ENCODE data around the gene LMTK2. TPM values are rescaled to one million over a fixed set of nuclear protein-coding genes. Genes with fewer than 3 reads are reported as not detected.

Gene LMTK2
- total and polyA plus RNA-seq, 10 donors = 1.3 to 22.8 (median 18.6) TPM

DNA sequence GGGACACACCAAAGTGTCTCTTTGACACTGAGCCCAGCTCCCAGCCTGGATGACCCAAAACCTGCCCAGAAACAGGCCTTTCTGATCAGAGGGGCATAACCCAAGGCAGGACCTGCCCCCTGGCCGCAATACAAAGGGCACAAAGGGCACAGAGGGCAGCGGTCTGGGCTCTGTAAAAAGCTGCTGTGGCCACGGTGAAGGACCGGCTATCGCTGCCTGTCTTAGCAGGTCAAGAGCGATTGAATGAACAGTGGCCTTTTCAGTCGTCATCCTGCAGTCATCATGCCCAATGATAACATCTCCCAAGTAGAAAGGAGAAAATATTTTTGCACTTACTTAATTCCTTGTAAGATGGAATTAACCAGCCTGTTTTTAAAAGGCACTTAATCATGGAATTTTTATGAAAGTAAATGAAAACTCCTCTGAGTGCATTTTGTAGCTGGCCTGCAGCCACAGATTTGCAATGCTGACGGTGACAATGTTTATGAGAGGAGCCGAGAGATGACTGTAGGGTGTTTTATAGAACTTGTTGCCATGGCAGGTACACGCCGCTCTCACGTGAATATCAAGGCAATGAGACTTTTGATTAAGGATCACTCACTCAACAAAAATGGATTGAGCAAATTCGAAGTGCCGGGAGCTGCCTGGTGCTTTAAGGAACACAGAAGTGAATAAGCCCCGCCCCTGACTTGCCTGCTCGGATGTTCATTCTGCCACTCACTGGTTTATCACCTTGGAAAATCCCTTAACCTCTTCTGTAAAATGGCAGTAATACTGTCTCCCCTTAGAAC lies 57.2 kb downstream of the LMTK2 start:
- intact Hi-C loops (cut with DNase I; ENCODE audit: low total_unique reads) = no loop called here
- Histone ChIP-seq H3K9me3 (no peaks in the 10 kb centered on the region), H3K4me1 (peaks cover 0 to 59% (median 32%) of the 10 kb centered on the region in 6 donors), H3K4me3 (no peak overlapping the region), H3K36me3 (peaks cover 0 to 42% (median 3%) of the 10 kb centered on the region in 6 donors), H3K27ac (peak overlapping the region in 2 of 8 donors; percentile 5 to 35), H3K27me3 (replicated peaks in 1 of 7) (no peaks in the 10 kb centered on the region)
- no peak for DNase-seq
- TF ChIP-seq, protein P1, sequence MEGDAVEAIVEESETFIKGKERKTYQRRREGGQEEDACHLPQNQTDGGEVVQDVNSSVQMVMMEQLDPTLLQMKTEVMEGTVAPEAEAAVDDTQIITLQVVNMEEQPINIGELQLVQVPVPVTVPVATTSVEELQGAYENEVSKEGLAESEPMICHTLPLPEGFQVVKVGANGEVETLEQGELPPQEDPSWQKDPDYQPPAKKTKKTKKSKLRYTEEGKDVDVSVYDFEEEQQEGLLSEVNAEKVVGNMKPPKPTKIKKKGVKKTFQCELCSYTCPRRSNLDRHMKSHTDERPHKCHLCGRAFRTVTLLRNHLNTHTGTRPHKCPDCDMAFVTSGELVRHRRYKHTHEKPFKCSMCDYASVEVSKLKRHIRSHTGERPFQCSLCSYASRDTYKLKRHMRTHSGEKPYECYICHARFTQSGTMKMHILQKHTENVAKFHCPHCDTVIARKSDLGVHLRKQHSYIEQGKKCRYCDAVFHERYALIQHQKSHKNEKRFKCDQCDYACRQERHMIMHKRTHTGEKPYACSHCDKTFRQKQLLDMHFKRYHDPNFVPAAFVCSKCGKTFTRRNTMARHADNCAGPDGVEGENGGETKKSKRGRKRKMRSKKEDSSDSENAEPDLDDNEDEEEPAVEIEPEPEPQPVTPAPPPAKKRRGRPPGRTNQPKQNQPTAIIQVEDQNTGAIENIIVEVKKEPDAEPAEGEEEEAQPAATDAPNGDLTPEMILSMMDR (IDR thresholded peaks at IDR 0.05 in 8 of 11, conservative IDR thresholded peaks at IDR 0.05 in 3 of 11) = no peak
- TF ChIP-seq POLR2AphosphoS5 (IDR thresholded peaks at IDR 0.05) (no peak), POLR2A (IDR thresholded peaks at IDR 0.05) (no peak)
- 79 to 82% (median 80%) methylated on average over 16 of the region's 16 CpGs for WGBS, 5 donors

GRCh38 chr7:98165827-98166667 lies 59.4 kb downstream of the LMTK2 start:
- Histone ChIP-seq H3K4me3 (no peak overlapping the region), H3K27me3 (replicated peaks in 1 of 7) (no peaks in the 10 kb centered on the region), H3K4me1 (peaks cover 0 to 69% (median 37%) of the 10 kb centered on the region in 6 donors), H3K36me3 (peaks cover 0 to 26% (median 1%) of the 10 kb centered on the region in 6 donors), H3K27ac (peak overlapping the region in 3 of 8 donors; percentile 17 to 60 (median 43)), H3K9me3 (no peaks in the 10 kb centered on the region)
- intact Hi-C loops (cut with DNase I; ENCODE audit: low total_unique reads) = loop anchor here (2.0 kb wide), 1 partner anchor 145 kb away; no protein-coding TSS in a partner anchor
- peak; percentile 89 for DNase-seq
- WGBS, 5 donors = 59 to 74% (median 66%) methylated on average over 16 to 18 of the region's 18 CpGs
- TF ChIP-seq POLR2A (IDR thresholded peaks at IDR 0.05) = no peak
- TF ChIP-seq POLR2AphosphoS5 (IDR thresholded peaks at IDR 0.05) = peak; percentile 66 to 86 (median 76)
- TF ChIP-seq, protein P1 (IDR thresholded peaks at IDR 0.05 in 8 of 11, conservative IDR thresholded peaks at IDR 0.05 in 3 of 11) = peak in 10 of 11 experiments; percentile 23 to 72 (median 64)

DNA sequence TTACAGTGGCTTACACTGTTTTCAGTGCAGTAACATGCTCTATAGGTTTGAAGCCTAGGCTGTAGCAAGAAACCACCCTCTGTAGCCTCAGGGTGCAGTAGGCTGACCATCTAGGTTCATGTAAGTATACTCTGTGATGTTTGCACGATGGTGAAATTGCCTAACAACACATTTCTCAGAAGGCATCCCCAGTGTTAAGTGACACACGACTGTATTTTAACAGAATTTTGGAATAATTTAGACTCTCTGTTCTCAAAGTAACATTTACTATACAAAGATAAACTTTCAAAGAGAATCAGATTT lies 60.0 kb downstream of the LMTK2 start:
- TF ChIP-seq POLR2AphosphoS5 (IDR thresholded peaks at IDR 0.05) (no peak), POLR2A (IDR thresholded peaks at IDR 0.05) (no peak)
- TF ChIP-seq, protein P1 (IDR thresholded peaks at IDR 0.05 in 8 of 11, conservative IDR thresholded peaks at IDR 0.05 in 3 of 11) = no peak
- peaks cover 0 to 69% (median 37%) of the 10 kb centered on the region in 6 donors for H3K4me1 ChIP-seq
- H3K36me3 ChIP-seq = peaks cover 0 to 26% (median 6%) of the 10 kb centered on the region in 6 donors
- H3K27ac ChIP-seq = peak overlapping the region in 1 of 8 donors; percentile 60
- no peaks in the 10 kb centered on the region for H3K27me3 ChIP-seq (replicated peaks in 1 of 7)
- 78 to 90% (median 82%) methylated on average over 2 of the region's 2 CpGs for WGBS, 5 donors
- intact Hi-C loops (cut with DNase I; ENCODE audit: low total_unique reads) = loop anchor here (2.0 kb wide), 1 partner anchor 146 kb away; no protein-coding TSS in a partner anchor
- no peaks in the 10 kb centered on the region for H3K9me3 ChIP-seq
- H3K4me3 ChIP-seq = no peak overlapping the region
- DNase-seq = no peak
